T-helper 2 cell treated with Interferon-gamma antibody and Interleukin-4, amounts not matched to agents 100 ng/mL and 5 ng/mL, for 36 hours (primary cell): ENCODE measurements around the gene ZNF718. TPM values are rescaled to one million over a fixed set of nuclear protein-coding genes. Genes with fewer than 3 reads are reported as not detected.
"Not testable (repeated sequence)": the region's sequence is repeated elsewhere in the genome, so short reads cannot be mapped to it uniquely, and the experiment has no call there.

ENCODE experiments used
- intact Hi-C: fragments of 100-400 bp; cut with micrococcal nuclease; formaldehyde crosslinking; loops from one replicate; pipeline ENCODE4 v1.15.1; 2023
- total RNA-seq: library from RNA; stranded (reverse); gene quantifications from 2 replicates; pipeline ENCODE4 v1.2.3, GENCODE V29; 2022

ZNF718 gene
- total RNA-seq: 12.5 and 13.0 TPM in 2 replicates

- intact Hi-C loops: loop anchor here (5.0 kb wide), 5 partner anchors 118 to 548 kb away; partner anchors contain the start of genes ATP5ME, MYL5, PIGG and ZNF141
These were observed at the start of gene ZNF718 for GRCh38 chr4:124275-125081. TSS of gene ZNF718 (plus strand) at chr4:124501. CDS start at chr4:124671, 170 bp downstream.

- intact Hi-C loops: no loop called here
These were observed 38.4 kb upstream of the ZNF718 start for GRCh38 chr4:85951-86350.

- intact Hi-C loops: not testable (repeated sequence)
These were observed 37.6 kb upstream of the ZNF718 start for GRCh38 chr4:86559-87324.

- intact Hi-C loops: no loop called here
These were observed 25.9 kb upstream of the ZNF718 start for GRCh38 chr4:98386-98785.

- intact Hi-C loops: no loop called here
These were observed 24.4 kb upstream of the ZNF718 start for GRCh38 chr4:99863-100262.

GRCh38 chr4:107083-107443 is 17.2 kb upstream of the ZNF718 start:
- intact Hi-C loops: no loop called here

GRCh38 chr4:107444-108429 is 16.6 kb upstream of the ZNF718 start:
- intact Hi-C loops: no loop called here

- intact Hi-C loops: no loop called here
These were observed 11.5 kb upstream of the ZNF718 start for GRCh38 chr4:112771-113170.

GRCh38 chr4:113732-114131 is 10.6 kb upstream of the ZNF718 start:
- intact Hi-C loops: no loop called here

GRCh38 chr4:114149-114548 is 10.2 kb upstream of the ZNF718 start:
- intact Hi-C loops: no loop called here

GRCh38 chr4:116499-116898 is 7.8 kb upstream of the ZNF718 start:
- intact Hi-C loops: no loop called here

GRCh38 chr4:120616-121015 is 3.7 kb upstream of the ZNF718 start:
- intact Hi-C loops: loop anchor here (5.0 kb wide), 5 partner anchors 122 to 552 kb away; partner anchors contain the start of genes ATP5ME, MYL5, PIGG and ZNF141

- intact Hi-C loops: loop anchor here (5.0 kb wide), 5 partner anchors 121 to 551 kb away; partner anchors contain the start of genes ATP5ME, MYL5, PIGG and ZNF141
These were observed 2.8 kb upstream of the ZNF718 start for GRCh38 chr4:121408-122084.

- intact Hi-C loops: loop anchor here (5.0 kb wide), 5 partner anchors 118 to 548 kb away; partner anchors contain the start of genes ATP5ME, MYL5, PIGG and ZNF141
These were observed 403 bp upstream of the ZNF718 start for GRCh38 chr4:123922-124274.

- intact Hi-C loops: no loop called here
These were observed 930 bp downstream of the ZNF718 start for GRCh38 chr4:125091-125771.

GRCh38 chr4:125833-126232 is 1.5 kb downstream of the ZNF718 start:
- intact Hi-C loops: no loop called here

- intact Hi-C loops: no loop called here
These were observed 8.2 kb downstream of the ZNF718 start for GRCh38 chr4:132483-132882.

- intact Hi-C loops: no loop called here
These were observed 14.6 kb downstream of the ZNF718 start for GRCh38 chr4:138935-139334.

- intact Hi-C loops: no loop called here
These were observed 15.4 kb downstream of the ZNF718 start for GRCh38 chr4:139691-140090.

- intact Hi-C loops: no loop called here
These were observed 22.3 kb downstream of the ZNF718 start for GRCh38 chr4:146621-147020.
